K562 (cell line): ENCODE results near the gene AHSP. TPM values are rescaled to one million over a fixed set of nuclear protein-coding genes. Genes with fewer than 3 reads are reported as not detected.

Experiments
- ATAC-seq: fragments of 200-7000 bp; cut with Tn5 transposase; 3 replicates; pipeline ENCODE4 v1.9.1; 2020; ENCODE audit warnings: moderate library complexity
- BruUV-seq: library from RNA; stranded (reverse); fragments of 400-500 nt; replicated peaks from 2 replicates; lab custom pipeline; 2021; lab: Mats Ljungman, UMichigan
- CTCF ChIA-PET: fragments of 300-600 bp; formaldehyde crosslinking; extraction: SDS; loops from one replicate; lab custom pipeline; 2021; ENCODE audit warnings: low intra/inter-chr PET ratio; lab: Yijun Ruan, JAX
- POLR2A ChIA-PET: fragments of 300-600, 350-650 bp; sonication (Branson Sonifier 250); formaldehyde crosslinking; extraction: SDS; loops from one replicate; lab custom pipeline; 2021; ENCODE audit warnings: antibody characterized with exemption, inconsistent platforms; lab: Yijun Ruan, JAX
- DNase-seq, 4 experiments: peaks; one replicate each; pipeline versions ENCODE4 v3.0.0 to v3.0.0-alpha.2; 2011 to 2018; ENCODE audit warnings: low spot score in 3 of 4, mixed read lengths in 3 of 4; ENCODE audit errors: extremely low read depth in 1 of 4
- FAIRE-seq: peaks from 2 replicates; lab custom pipeline; 2011; peaks lifted over from hg19 to GRCh38; lab: Jason Lieb, UNC
- H2AFZ ChIP-seq: 2 replicates; pipeline ENCODE4 v1.6.0; 2011; ENCODE audit warnings: low read depth, low read length, control low read depth, inconsistent platforms
- H3K27ac ChIP-seq: fragments of 200-600 bp; 3 replicates; pipeline ENCODE4 v1.8.0; 2011; ENCODE audit warnings: low read depth, mild to moderate bottlenecking, control low read depth, inconsistent platforms, low read length, moderate library complexity, mixed read lengths; ENCODE audit errors: extremely low read depth
- H3K27me3 ChIP-seq, 2 experiments: fragments of 300-600 bp in 1 of 2; 2 replicates in 1 of 2; 3 replicates in 1 of 2; pipeline versions ENCODE4 v1.6.0 to v1.8.0; 2011; ENCODE audit warnings: inconsistent platforms in 2 of 2, low read length in 2 of 2, mild to moderate bottlenecking in 1 of 2, mixed read lengths in 1 of 2, moderate library complexity in 1 of 2; ENCODE audit not compliant: control insufficient read depth in 2 of 2, insufficient read depth in 2 of 2
- H3K36me3 ChIP-seq: fragments of 300-600 bp; 3 replicates; pipeline ENCODE4 v1.8.0; 2011; ENCODE audit warnings: mild to moderate bottlenecking, low read length, inconsistent platforms; ENCODE audit not compliant: control insufficient read depth, insufficient read depth
- H3K4me1 ChIP-seq, 2 experiments: fragments of 200-600 bp in 1 of 2; replicated peaks in 1 of 2; 2 replicates in 1 of 2; 3 replicates in 1 of 2; pipeline versions ENCODE4 v1.5.1 to v1.8.0; 2011; ENCODE audit warnings: inconsistent platforms in 2 of 2, low read length in 2 of 2, mild to moderate bottlenecking in 1 of 2, mixed read lengths in 1 of 2, moderate library complexity in 1 of 2; ENCODE audit not compliant: control insufficient read depth in 2 of 2, insufficient read depth in 2 of 2
- H3K4me2 ChIP-seq: 2 replicates; pipeline ENCODE4 v1.6.1; 2011; ENCODE audit warnings: low read length, control low read depth, inconsistent platforms, mixed read lengths; ENCODE audit not compliant: insufficient read depth
- H3K4me3 ChIP-seq: fragments of 200-600 bp; sonication (generic), shearing (Covaris generic); 2 replicates; pipeline ENCODE4 v1.5.1; 2016; ENCODE audit warnings: control low read depth, inconsistent platforms
- H3K79me2 ChIP-seq: fragments of 200-600 bp; 3 replicates; pipeline ENCODE4 v1.8.0; 2011; ENCODE audit warnings: low read length, inconsistent platforms; ENCODE audit not compliant: control insufficient read depth, insufficient read depth
- H3K9ac ChIP-seq, 2 experiments: 2 replicates each; pipeline versions ENCODE4 v1.6.0 to v1.6.1; 2011; ENCODE audit warnings: low read depth in 2 of 2, low read length in 2 of 2, control low read depth in 1 of 2, inconsistent platforms in 1 of 2, mild to moderate bottlenecking in 1 of 2, mixed read lengths in 1 of 2; ENCODE audit not compliant: insufficient read depth in 1 of 2
- H3K9me1 ChIP-seq: one replicate; pipeline ENCODE4 v1.6.0; 2011; ENCODE audit warnings: inconsistent platforms, mild to moderate bottlenecking, low read length, moderate library complexity; ENCODE audit not compliant: control insufficient read depth, insufficient read depth
- H3K9me3 ChIP-seq: replicated peaks from 2 replicates; pipeline ENCODE4 v1.5.1; 2011; ENCODE audit warnings: low read depth, low read length, inconsistent platforms; ENCODE audit not compliant: control insufficient read depth, insufficient read depth
- H4K20me1 ChIP-seq: replicated peaks from 2 replicates; pipeline ENCODE4 v1.6.1; 2011; ENCODE audit warnings: low read length, inconsistent platforms, mixed read lengths; ENCODE audit not compliant: control insufficient read depth, insufficient read depth
- BRCA1 ChIP-seq, 2 experiments: fragments of 450-650 bp in 1 of 2; sonication (generic) in 1 of 2; formaldehyde crosslinking in 1 of 2; IDR thresholded peaks; 2 replicates each; pipeline versions ENCODE4 v1.5.0 to v1.6.1; 2017 to 2020; ENCODE audit warnings: mild to moderate bottlenecking in 1 of 2, missing genetic modification reagents in 1 of 2
- CREB3 ChIP-seq: fragments of 450-650 bp; conservative IDR thresholded peaks from 2 replicates; pipeline ENCODE4 v1.6.1; 2016; ENCODE audit warnings: missing genetic modification characterization, low read depth, mild to moderate bottlenecking, missing compliant biosample characterization, moderate library complexity
- DDX20 ChIP-seq: fragments of 450-650 bp; IDR thresholded peaks from 2 replicates; pipeline ENCODE4 v1.6.1; 2016; ENCODE audit warnings: missing genetic modification characterization, low read depth, mild to moderate bottlenecking, missing compliant biosample characterization, moderate library complexity
- EHMT2 ChIP-seq: fragments of 450-650 bp; IDR thresholded peaks from 2 replicates; pipeline ENCODE4 v1.6.1; 2018; ENCODE audit warnings: antibody characterized with exemption
- EP400 ChIP-seq: fragments of 450-650 bp; IDR thresholded peaks from 2 replicates; pipeline ENCODE4 v1.6.1; 2017; ENCODE audit warnings: antibody characterized with exemption, mild to moderate bottlenecking, moderate library complexity
- GTF2E2 ChIP-seq: fragments of 200-800 bp; sonication (Bioruptor generic); IDR thresholded peaks from 2 replicates; pipeline ENCODE4 v1.6.1; 2016; ENCODE audit warnings: missing genetic modification characterization, missing compliant biosample characterization
- IRF1 ChIP-seq: sonication (generic); formaldehyde crosslinking; IDR thresholded peaks from 2 replicates; pipeline ENCODE4 v1.8.0; 2022; ENCODE audit warnings: missing genetic modification reagents, mild to moderate bottlenecking, borderline replicate concordance
- MAFK ChIP-seq: IDR thresholded peaks from 2 replicates; pipeline ENCODE4 v1.6.1; 2011; ENCODE audit warnings: low read length, improper control_type of control experiment
- NFIX ChIP-seq: fragments of 250-450 bp; sonication (Bioruptor Pico); IDR thresholded peaks from 2 replicates; pipeline ENCODE4 v1.4.0; 2020; ENCODE audit warnings: low read depth, mild to moderate bottlenecking, moderate library complexity
- RREB1 ChIP-seq: fragments of 250-450 bp; sonication (Bioruptor Pico); IDR thresholded peaks from 2 replicates; pipeline ENCODE4 v1.4.0; 2020
- SNIP1 ChIP-seq: fragments of 450-650 bp; IDR thresholded peaks from 2 replicates; pipeline ENCODE4 v1.7.1; 2017; ENCODE audit warnings: low read depth, mild to moderate bottlenecking
- ZBED1 ChIP-seq: IDR thresholded peaks from 2 replicates; pipeline ENCODE4 v1.6.1; 2014
- ZNF561 ChIP-seq: fragments of 450-650 bp; formaldehyde crosslinking; conservative IDR thresholded peaks from 2 replicates; pipeline ENCODE4 v1.4.0; 2020; ENCODE audit warnings: mild to moderate bottlenecking, moderate library complexity
- ZNF764 ChIP-seq: fragments of 250-450 bp; sonication (Bioruptor Pico); IDR thresholded peaks from 2 replicates; pipeline ENCODE4 v1.4.0; 2020; ENCODE audit warnings: low read depth, mild to moderate bottlenecking, moderate library complexity
- ZZZ3 ChIP-seq: fragments of 450-650 bp; IDR thresholded peaks from 2 replicates; pipeline ENCODE4 v1.6.1; 2016; ENCODE audit warnings: antibody characterized with exemption, mild to moderate bottlenecking, moderate library complexity
- WGBS: fragments of 100-300 bp; shearing (Covaris generic); methylation state at CpG from one replicate; pipeline ENCODE4 v1.1.6; 2016; ENCODE audit warnings: low coverage, mixed read lengths; ENCODE audit not compliant: insufficient coverage; ENCODE audit errors: missing lambda C conversion rate; 5-methylcytosine and 5-hydroxymethylcytosine counted together
- in situ Hi-C: fragments of 300-500 bp; cut with MboI; formaldehyde crosslinking; loops from 4 replicates; pipeline ENCODE4 v1.15.0; 2018; ENCODE audit warnings: inconsistent platforms, mixed read lengths
- intact Hi-C: fragments of 100-400 bp; cut with micrococcal nuclease; formaldehyde crosslinking; loops from 2 replicates; pipeline ENCODE4 v1.14.2; 2022
- polyA plus RNA-seq, 8 experiments: library from polyadenylated mRNA; depleted of rRNA in 4 of 8; stranded (reverse) in 5 of 8; unstranded in 3 of 8; fragments of >200 nt; fragmentation: Nextera tagmentation in 2 of 8; fragmentation: Illumina TruSeq in 1 of 8; extraction: Ambion mirVana in 2 of 8; extraction: Trizol in 1 of 8; gene quantifications; 2 replicates each; pipeline versions ENCODE4 v1.2.1 to v1.2.3, GENCODE V29; 2011 to 2014; ENCODE audit warnings: inconsistent platforms in 1 of 8, missing spikeins in 1 of 8
- total RNA-seq, 7 experiments: library from RNA; depleted of rRNA in 6 of 7; stranded (reverse); fragments of >200 nt in 6 of 7; fragmentation: Illumina TruSeq in 2 of 7; extraction: Trizol in 2 of 7; gene quantifications; 2 replicates each; pipeline versions ENCODE4 v1.2.1 to v1.2.3, GENCODE V29; 2011 to 2021; ENCODE audit warnings: low replicate concordance in 1 of 7

The AHSP gene
- total and polyA plus RNA-seq, 9 of the 15 experiments (the other 6 are each of a cell fraction or from before 2014, with no cell fraction given), result 6.6 to 99.1 (median 25.8) TPM

- TF ChIP-seq RREB1 (no peak), CREB3 (tag) (no peak)
These were observed 18.9 kb upstream of the AHSP start (continued) for GRCh38 chr16:31508706-31509195.

GRCh38 chr16:31513126-31513525, 14.6 kb upstream of the AHSP start:
- no peak for FAIRE-seq
- POLR2A ChIA-PET, result interaction anchor here (0.6 kb wide), 1 partner anchor 38 kb away, joined by 3 read pairs; no protein-coding TSS in a partner anchor
- 52% methylated on average over 6 of the region's 6 CpGs for WGBS
- TF ChIP-seq IRF1 (CRISPR knock-in tag) (no peak), SNIP1 (no peak), ZZZ3 (no peak), ZBED1 (no peak), ZNF764 (CRISPR knock-in tag) (no peak), NFIX (CRISPR knock-in tag) (no peak), BRCA1 (IDR thresholded peaks at IDR 0.05) (no peak), BRCA1 (CRISPR knock-in tag; IDR thresholded peaks at IDR 0.05) (no peak), EP400 (no peak), GTF2E2 (tag) (no peak), DDX20 (tag) (no peak), MAFK (no peak), EHMT2 (no peak), ZNF561 (CRISPR knock-in tag) (no peak)

More at GRCh38 chr16:31513126-31513525, 14.6 kb upstream of the AHSP start:
- Histone ChIP-seq H3K4me2 (no peak overlapping the region), H3K4me1 (peaks cover 7 to 11% of the 10 kb centered on the region in 2 experiments; a peak in 3 of 5 replicates), H3K9me3 (peaks cover 5% of the 10 kb centered on the region; the same call in 1 of the 2 replicates), H3K36me3 (no peaks in the 10 kb centered on the region; the same call in 2 of the 3 replicates), H2AFZ (no peak overlapping the region), H3K4me3 (no peak overlapping the region), H3K27ac (no peak overlapping the region), H3K27me3 (no peaks in the 10 kb centered on the region), H3K9me1 (no peaks in the 10 kb centered on the region), H3K9ac (no peak overlapping the region), H3K79me2 (peaks cover 19% of the 10 kb centered on the region), H4K20me1 (no peaks in the 10 kb centered on the region)
- intact Hi-C loops (no loop called here), in situ Hi-C loops (no loop called here)
- DNase-seq, result no peak
- BruUV-seq, result no TSS peak
- CTCF ChIA-PET, result no interaction called here
- no peak for ATAC-seq
